Measurements from ENCODE around the gene C2orf92. TPM values are rescaled to one million over a fixed set of nuclear protein-coding genes. Genes with fewer than 3 reads are reported as not detected.

Gene C2orf92
- total and polyA plus RNA-seq, 2 experiments from 2014 or later = 1.1 to 1.2 TPM

- Histone ChIP-seq H4K20me1 (ENCODE audit: insufficient read depth) (no peaks in the 10 kb centered on the region), H3K27me3 (replicated peaks; ENCODE audit: insufficient read depth) (no peaks in the 10 kb centered on the region), H3K4me1 (ENCODE audit: insufficient read depth) (peaks cover 11% of the 10 kb centered on the region; the same call in 1 of the 2 replicates), H3K9me3 (ENCODE audit: low read depth) (no peaks in the 10 kb centered on the region), H3K9me2 (ENCODE audit: insufficient read depth) (no peaks in the 10 kb centered on the region), H3K27ac (no peak overlapping the region), H3F3A (ENCODE audit: insufficient read depth) (peaks cover 17% of the 10 kb centered on the region; the same call in 1 of the 2 replicates), H3K4me2 (ENCODE audit: unreplicated experiment) (no peak overlapping the region), H3K36me3 (ENCODE audit: low read depth) (peaks cover 15% of the 10 kb centered on the region), H3K4me3 (no peak overlapping the region), H3K9ac (no peak overlapping the region), H3K79me2 (ENCODE audit: insufficient read depth) (peaks cover 19% of the 10 kb centered on the region), H2AFZ (no peak overlapping the region)
- TF ChIP-seq EZH2phosphoT487 (IDR thresholded peaks at IDR 0.05; ENCODE audit: insufficient read depth, low read depth) (no peak), EZH2 (IDR thresholded peaks at IDR 0.05; ENCODE audit: insufficient read depth, poor library complexity, severe bottlenecking) (no peak)
- no peak for DNase-seq
- in situ Hi-C loops (cut with MboI) = no loop called here
- WGBS, 2 experiments (ENCODE audit: low coverage in 1 of 2, low lambda C conversion rate in 2 of 2, missing lambda C conversion rate in 2 of 2) = 86 to 87% methylated on average over 4 of the region's 4 CpGs
These were observed 25.3 kb upstream of the C2orf92 start for GRCh38 chr2:97644023-97644717.

- no peaks in the 10 kb centered on the region for H3K27me3 ChIP-seq (replicated peaks; ENCODE audit: insufficient read depth)
- peaks cover 22% of the 10 kb centered on the region; the same call in 1 of the 2 replicates for H3F3A ChIP-seq (ENCODE audit: insufficient read depth)
- no peak for TF ChIP-seq EZH2phosphoT487 (IDR thresholded peaks at IDR 0.05; ENCODE audit: insufficient read depth, low read depth)
- no peak for TF ChIP-seq EZH2 (IDR thresholded peaks at IDR 0.05; ENCODE audit: insufficient read depth, poor library complexity, severe bottlenecking)
- in situ Hi-C loops (cut with MboI) = no loop called here
- WGBS, 2 experiments (ENCODE audit: low coverage in 1 of 2, low lambda C conversion rate in 2 of 2, missing lambda C conversion rate in 2 of 2) = 8 to 9% methylated on average over 17 to 19 of the region's 19 CpGs
- peak; percentile 36 for DNase-seq
- H3K36me3 ChIP-seq (ENCODE audit: low read depth) = peaks cover 15% of the 10 kb centered on the region
- peak overlapping the region; percentile 98 for H3K4me3 ChIP-seq
- peak overlapping the region; percentile 94 for H3K9ac ChIP-seq
- peak overlapping the region; percentile 98 for H2AFZ ChIP-seq
- no peaks in the 10 kb centered on the region for H3K9me2 ChIP-seq (ENCODE audit: insufficient read depth)
- peak overlapping the region; percentile 94 for H3K4me2 ChIP-seq (ENCODE audit: unreplicated experiment)
- peaks cover 11% of the 10 kb centered on the region; the same call in 1 of the 2 replicates for H3K4me1 ChIP-seq (ENCODE audit: insufficient read depth)
- no peaks in the 10 kb centered on the region for H3K9me3 ChIP-seq (ENCODE audit: low read depth)
- no peaks in the 10 kb centered on the region for H4K20me1 ChIP-seq (ENCODE audit: insufficient read depth)
- H3K79me2 ChIP-seq (ENCODE audit: insufficient read depth) = peaks cover 19% of the 10 kb centered on the region
- peak overlapping the region; percentile 77 for H3K27ac ChIP-seq
These were observed 24.3 kb upstream of the C2orf92 start for GRCh38 chr2:97645112-97645694.

GRCh38 chr2:97645695-97646629 lies 23.6 kb upstream of the C2orf92 start, which contains the start of gene COX5B:
Gene COX5B (plus strand): TSS chr2:97646062. CDS start chr2:97646087, 25 bp downstream.
- Histone ChIP-seq H3K9ac (peak within 1 kb of the TSS; percentile 94), H3F3A (ENCODE audit: insufficient read depth) (peaks cover 26% of the 10 kb centered on the region), H3K27ac (peak within 1 kb of the TSS; percentile 77), H3K36me3 (ENCODE audit: low read depth) (peaks cover 15% of the 10 kb centered on the region), H3K9me3 (ENCODE audit: low read depth) (no peaks in the 10 kb centered on the region), H3K9me2 (ENCODE audit: insufficient read depth) (no peaks in the 10 kb centered on the region), H3K4me1 (ENCODE audit: insufficient read depth) (peaks cover 11% of the 10 kb centered on the region; the same call in 1 of the 2 replicates), H2AFZ (peak within 1 kb of the TSS; percentile 98), H3K4me3 (peak within 1 kb of the TSS; percentile 98), H3K79me2 (ENCODE audit: insufficient read depth) (peaks cover 19% of the 10 kb centered on the region), H4K20me1 (ENCODE audit: insufficient read depth) (no peaks in the 10 kb centered on the region), H3K4me2 (ENCODE audit: unreplicated experiment) (peak within 1 kb of the TSS; percentile 94), H3K27me3 (replicated peaks; ENCODE audit: insufficient read depth) (no peaks in the 10 kb centered on the region)
- in situ Hi-C loops (cut with MboI) = no loop called here
- no peak for TF ChIP-seq EZH2phosphoT487 (IDR thresholded peaks at IDR 0.05; ENCODE audit: insufficient read depth, low read depth)
- TF ChIP-seq EZH2 (IDR thresholded peaks at IDR 0.05; ENCODE audit: insufficient read depth, poor library complexity, severe bottlenecking) = no peak
- 1 to 2% methylated on average over 50 to 62 of the region's 63 CpGs for WGBS, 2 experiments (ENCODE audit: low coverage in 1 of 2, low lambda C conversion rate in 2 of 2, missing lambda C conversion rate in 2 of 2)
- peak; percentile 99 for DNase-seq

GRCh38 chr2:97646977-97647376 lies 22.5 kb upstream of the C2orf92 start:
- Histone ChIP-seq H3K4me3 (peak overlapping the region; percentile 98), H3K79me2 (ENCODE audit: insufficient read depth) (peaks cover 19% of the 10 kb centered on the region), H3K4me2 (ENCODE audit: unreplicated experiment) (peak overlapping the region; percentile 94), H2AFZ (peak overlapping the region; percentile 89; the same call in 1 of the 2 replicates), H3K9ac (peak overlapping the region; percentile 94), H3K9me3 (ENCODE audit: low read depth) (no peaks in the 10 kb centered on the region), H3F3A (ENCODE audit: insufficient read depth) (peaks cover 30% of the 10 kb centered on the region), H3K9me2 (ENCODE audit: insufficient read depth) (no peaks in the 10 kb centered on the region), H3K4me1 (ENCODE audit: insufficient read depth) (peaks cover 11% of the 10 kb centered on the region; the same call in 1 of the 2 replicates), H3K36me3 (ENCODE audit: low read depth) (peaks cover 19% of the 10 kb centered on the region), H3K27me3 (replicated peaks; ENCODE audit: insufficient read depth) (no peaks in the 10 kb centered on the region), H3K27ac (no peak overlapping the region), H4K20me1 (ENCODE audit: insufficient read depth) (no peaks in the 10 kb centered on the region)
- 88 to 90% methylated on average over 4 of the region's 4 CpGs for WGBS, 2 experiments (ENCODE audit: low coverage in 1 of 2, low lambda C conversion rate in 2 of 2, missing lambda C conversion rate in 2 of 2)
- in situ Hi-C loops (cut with MboI) = no loop called here
- no peak for TF ChIP-seq EZH2phosphoT487 (IDR thresholded peaks at IDR 0.05; ENCODE audit: insufficient read depth, low read depth)
- TF ChIP-seq EZH2 (IDR thresholded peaks at IDR 0.05; ENCODE audit: insufficient read depth, poor library complexity, severe bottlenecking) = no peak
- no peak for DNase-seq

All from GM23248 (cell line).